Measurements from ENCODE around the gene STAB2.

GRCh38 chr12:103769240-103769945 lies 182.3 kb downstream of the STAB2 start:
- TF ChIP-seq, protein P1, sequence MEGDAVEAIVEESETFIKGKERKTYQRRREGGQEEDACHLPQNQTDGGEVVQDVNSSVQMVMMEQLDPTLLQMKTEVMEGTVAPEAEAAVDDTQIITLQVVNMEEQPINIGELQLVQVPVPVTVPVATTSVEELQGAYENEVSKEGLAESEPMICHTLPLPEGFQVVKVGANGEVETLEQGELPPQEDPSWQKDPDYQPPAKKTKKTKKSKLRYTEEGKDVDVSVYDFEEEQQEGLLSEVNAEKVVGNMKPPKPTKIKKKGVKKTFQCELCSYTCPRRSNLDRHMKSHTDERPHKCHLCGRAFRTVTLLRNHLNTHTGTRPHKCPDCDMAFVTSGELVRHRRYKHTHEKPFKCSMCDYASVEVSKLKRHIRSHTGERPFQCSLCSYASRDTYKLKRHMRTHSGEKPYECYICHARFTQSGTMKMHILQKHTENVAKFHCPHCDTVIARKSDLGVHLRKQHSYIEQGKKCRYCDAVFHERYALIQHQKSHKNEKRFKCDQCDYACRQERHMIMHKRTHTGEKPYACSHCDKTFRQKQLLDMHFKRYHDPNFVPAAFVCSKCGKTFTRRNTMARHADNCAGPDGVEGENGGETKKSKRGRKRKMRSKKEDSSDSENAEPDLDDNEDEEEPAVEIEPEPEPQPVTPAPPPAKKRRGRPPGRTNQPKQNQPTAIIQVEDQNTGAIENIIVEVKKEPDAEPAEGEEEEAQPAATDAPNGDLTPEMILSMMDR (IDR thresholded peaks at IDR 0.05; ENCODE audit: insufficient read depth, low read length, poor library complexity, severe bottlenecking): no peak
- no peak for TF ChIP-seq EZH2phosphoT487 (conservative IDR thresholded peaks at IDR 0.05; ENCODE audit: low read length)

All from SU-DHL-6 (cell line).